ENCODE measurements around the gene ACTG1. TPM values are rescaled to one million over a fixed set of nuclear protein-coding genes. Genes with fewer than 3 reads are reported as not detected.
A peak's percentile ranks its signal among the peaks of the same experiment; 100 is the strongest.

The ACTG1 gene
- total RNA-seq, 1 donor from 2014 or later, result 3,227 TPM

DNA sequence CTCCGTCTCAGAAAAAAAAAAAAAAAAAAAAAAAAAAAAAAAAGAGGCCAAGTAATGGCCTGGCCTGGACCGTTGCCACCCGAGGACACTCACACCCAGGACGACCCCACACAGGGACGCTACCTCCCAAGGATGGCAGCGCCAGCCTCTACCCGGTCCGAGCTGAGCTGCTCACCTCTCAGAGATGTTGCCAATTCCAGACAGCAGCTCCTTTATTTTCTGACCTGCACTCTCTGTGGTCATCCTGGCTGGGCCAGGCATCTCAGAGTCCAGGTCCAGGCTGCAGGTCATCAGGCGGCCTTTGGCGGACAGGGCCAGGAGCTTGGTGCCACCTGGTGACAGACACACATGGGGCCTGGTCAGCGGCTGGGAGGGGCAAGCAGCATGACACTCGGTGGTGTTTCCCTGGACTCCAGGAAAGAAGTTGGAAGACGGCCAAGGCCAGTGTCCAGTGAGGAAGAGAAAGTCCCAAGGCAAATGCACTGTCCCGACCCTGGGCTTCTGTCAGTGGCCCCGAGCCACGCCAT is 36.5 kb upstream of the ACTG1 start:
- Mint-ChIP-seq H3K27me3 (no peaks in the 10 kb centered on the region), H3K4me3 (ENCODE audit: low read depth) (peak overlapping the region; percentile 52), H3K9me3 (ENCODE audit: low read depth) (no peaks in the 10 kb centered on the region), H3K27ac (no peak overlapping the region), H3K4me1 (ENCODE audit: low read depth) (peaks cover 15% of the 10 kb centered on the region), H3K36me3 (ENCODE audit: insufficient read depth) (peaks cover 8% of the 10 kb centered on the region)
- no peak for DNase-seq (ENCODE audit: low spot score, unreplicated experiment)
- TF ChIP-seq, protein P1, sequence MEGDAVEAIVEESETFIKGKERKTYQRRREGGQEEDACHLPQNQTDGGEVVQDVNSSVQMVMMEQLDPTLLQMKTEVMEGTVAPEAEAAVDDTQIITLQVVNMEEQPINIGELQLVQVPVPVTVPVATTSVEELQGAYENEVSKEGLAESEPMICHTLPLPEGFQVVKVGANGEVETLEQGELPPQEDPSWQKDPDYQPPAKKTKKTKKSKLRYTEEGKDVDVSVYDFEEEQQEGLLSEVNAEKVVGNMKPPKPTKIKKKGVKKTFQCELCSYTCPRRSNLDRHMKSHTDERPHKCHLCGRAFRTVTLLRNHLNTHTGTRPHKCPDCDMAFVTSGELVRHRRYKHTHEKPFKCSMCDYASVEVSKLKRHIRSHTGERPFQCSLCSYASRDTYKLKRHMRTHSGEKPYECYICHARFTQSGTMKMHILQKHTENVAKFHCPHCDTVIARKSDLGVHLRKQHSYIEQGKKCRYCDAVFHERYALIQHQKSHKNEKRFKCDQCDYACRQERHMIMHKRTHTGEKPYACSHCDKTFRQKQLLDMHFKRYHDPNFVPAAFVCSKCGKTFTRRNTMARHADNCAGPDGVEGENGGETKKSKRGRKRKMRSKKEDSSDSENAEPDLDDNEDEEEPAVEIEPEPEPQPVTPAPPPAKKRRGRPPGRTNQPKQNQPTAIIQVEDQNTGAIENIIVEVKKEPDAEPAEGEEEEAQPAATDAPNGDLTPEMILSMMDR (IDR thresholded peaks at IDR 0.05; ENCODE audit: unreplicated experiment), result no peak

DNA sequence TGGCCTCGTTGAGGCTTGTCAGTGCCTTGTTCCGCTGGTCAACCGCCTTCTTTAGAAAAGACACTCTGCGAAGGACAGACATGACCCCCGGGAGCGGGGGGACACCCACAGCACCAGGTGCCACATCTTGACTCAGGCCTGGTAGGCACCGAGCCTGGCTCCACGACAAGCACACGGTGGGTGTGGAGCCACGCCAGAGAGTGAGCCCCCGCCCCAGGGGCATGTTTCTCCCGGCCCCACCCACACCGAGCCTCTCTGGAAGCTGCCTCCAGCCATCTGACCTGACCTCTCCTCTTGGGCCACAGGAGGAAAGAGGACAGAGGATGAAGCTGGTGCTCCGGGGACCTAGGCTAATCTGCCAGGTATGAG is 35.0 kb upstream of the ACTG1 start:
- no peak overlapping the region for H3K27ac Mint-ChIP-seq
- H3K9me3 Mint-ChIP-seq (ENCODE audit: low read depth), result no peaks in the 10 kb centered on the region
- H3K4me3 Mint-ChIP-seq (ENCODE audit: low read depth), result no peak overlapping the region
- peaks cover 8% of the 10 kb centered on the region for H3K36me3 Mint-ChIP-seq (ENCODE audit: insufficient read depth)
- TF ChIP-seq, protein P1 (IDR thresholded peaks at IDR 0.05; ENCODE audit: unreplicated experiment), result no peak
- peaks cover 6% of the 10 kb centered on the region for H3K4me1 Mint-ChIP-seq (ENCODE audit: low read depth)
- H3K27me3 Mint-ChIP-seq, result no peaks in the 10 kb centered on the region
- no peak for DNase-seq (ENCODE audit: low spot score, unreplicated experiment)

DNA sequence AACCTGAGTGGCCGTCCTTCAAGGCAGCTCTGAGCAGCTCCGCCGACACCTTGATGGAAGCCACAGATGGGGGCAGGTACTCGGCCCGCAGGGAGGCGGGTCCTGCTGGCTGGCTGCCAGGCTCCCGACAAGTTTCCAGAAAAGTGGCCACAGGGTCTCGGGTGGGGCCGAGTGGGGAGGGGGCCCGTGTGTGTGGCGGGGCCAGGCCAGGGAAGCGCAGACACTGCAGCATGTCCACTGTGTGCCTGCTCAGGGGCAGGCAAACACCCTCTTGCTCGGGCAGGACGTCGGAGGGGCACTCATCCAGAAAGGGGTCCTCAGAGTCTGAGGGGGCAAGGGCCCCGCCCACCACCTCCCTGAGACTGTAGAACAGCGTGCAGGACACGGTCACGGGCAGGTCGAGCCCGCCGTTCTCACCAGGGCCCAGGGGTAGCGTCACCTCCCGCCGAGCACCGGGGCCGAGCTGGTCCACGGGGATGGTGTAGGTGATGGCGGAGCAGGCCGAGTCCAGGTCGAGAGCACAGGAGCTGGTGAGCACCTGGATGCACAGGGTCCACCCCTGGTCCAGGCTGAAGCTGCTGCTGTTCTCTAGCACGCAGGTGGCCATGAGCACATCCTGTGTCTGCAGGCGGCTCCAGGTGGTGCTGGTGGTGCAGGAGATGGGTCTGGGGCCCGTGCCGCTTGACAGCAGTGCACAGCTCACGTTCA is 34.5 kb upstream of the ACTG1 start:
- peaks cover 6% of the 10 kb centered on the region for H3K4me1 Mint-ChIP-seq (ENCODE audit: low read depth)
- no peak overlapping the region for H3K27ac Mint-ChIP-seq
- H3K9me3 Mint-ChIP-seq (ENCODE audit: low read depth), result no peaks in the 10 kb centered on the region
- H3K36me3 Mint-ChIP-seq (ENCODE audit: insufficient read depth), result peaks cover 8% of the 10 kb centered on the region
- TF ChIP-seq, protein P1 (IDR thresholded peaks at IDR 0.05; ENCODE audit: unreplicated experiment), result no peak
- H3K27me3 Mint-ChIP-seq, result no peaks in the 10 kb centered on the region
- no peak overlapping the region for H3K4me3 Mint-ChIP-seq (ENCODE audit: low read depth)
- no peak for DNase-seq (ENCODE audit: low spot score, unreplicated experiment)

DNA sequence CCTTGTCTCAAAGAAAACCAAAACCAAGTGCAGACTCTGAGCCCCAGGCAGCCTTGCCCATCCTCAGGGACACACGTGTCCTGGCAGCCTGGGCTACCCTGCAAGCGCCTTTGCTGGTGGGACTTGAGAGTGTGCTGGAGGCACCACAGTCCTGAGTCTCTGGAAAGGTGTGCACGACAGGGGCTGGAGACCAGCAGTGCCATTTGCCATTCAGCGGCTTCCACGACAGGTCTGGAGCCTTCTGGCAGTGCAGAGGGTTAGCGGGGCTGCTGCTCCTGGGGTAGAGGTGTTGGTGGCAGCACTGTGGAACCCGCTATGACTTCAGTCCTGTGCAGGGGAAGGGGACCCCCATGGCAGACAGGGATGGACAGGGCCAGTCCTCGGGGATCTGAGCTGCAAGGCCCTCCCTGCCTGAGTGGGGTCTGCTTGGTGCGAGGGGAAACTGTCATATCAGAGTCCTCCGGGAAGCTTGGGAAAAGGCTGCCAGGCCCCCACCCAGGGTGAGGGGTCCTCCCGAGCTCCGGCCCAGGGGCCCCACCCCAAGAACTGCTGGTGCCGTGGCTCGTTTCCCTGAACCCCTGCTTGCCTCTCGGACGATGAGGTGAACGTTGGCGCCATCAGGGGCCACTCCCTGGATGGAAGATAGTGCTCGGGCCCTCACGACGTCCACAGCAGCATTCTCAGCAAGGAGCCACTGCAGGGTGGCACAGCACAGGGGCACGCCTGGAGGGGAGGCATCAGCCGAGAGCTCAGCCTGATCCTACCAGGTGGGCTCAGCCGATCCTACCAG is 32.8 kb upstream of the ACTG1 start:
- Mint-ChIP-seq H3K4me3 (ENCODE audit: low read depth) (no peak overlapping the region), H3K36me3 (ENCODE audit: insufficient read depth) (peaks cover 8% of the 10 kb centered on the region), H3K4me1 (ENCODE audit: low read depth) (no peaks in the 10 kb centered on the region), H3K27me3 (no peaks in the 10 kb centered on the region), H3K27ac (no peak overlapping the region), H3K9me3 (ENCODE audit: low read depth) (no peaks in the 10 kb centered on the region)
- DNase-seq (ENCODE audit: low spot score, unreplicated experiment), result no peak
- TF ChIP-seq, protein P1 (IDR thresholded peaks at IDR 0.05; ENCODE audit: unreplicated experiment), result no peak

DNA sequence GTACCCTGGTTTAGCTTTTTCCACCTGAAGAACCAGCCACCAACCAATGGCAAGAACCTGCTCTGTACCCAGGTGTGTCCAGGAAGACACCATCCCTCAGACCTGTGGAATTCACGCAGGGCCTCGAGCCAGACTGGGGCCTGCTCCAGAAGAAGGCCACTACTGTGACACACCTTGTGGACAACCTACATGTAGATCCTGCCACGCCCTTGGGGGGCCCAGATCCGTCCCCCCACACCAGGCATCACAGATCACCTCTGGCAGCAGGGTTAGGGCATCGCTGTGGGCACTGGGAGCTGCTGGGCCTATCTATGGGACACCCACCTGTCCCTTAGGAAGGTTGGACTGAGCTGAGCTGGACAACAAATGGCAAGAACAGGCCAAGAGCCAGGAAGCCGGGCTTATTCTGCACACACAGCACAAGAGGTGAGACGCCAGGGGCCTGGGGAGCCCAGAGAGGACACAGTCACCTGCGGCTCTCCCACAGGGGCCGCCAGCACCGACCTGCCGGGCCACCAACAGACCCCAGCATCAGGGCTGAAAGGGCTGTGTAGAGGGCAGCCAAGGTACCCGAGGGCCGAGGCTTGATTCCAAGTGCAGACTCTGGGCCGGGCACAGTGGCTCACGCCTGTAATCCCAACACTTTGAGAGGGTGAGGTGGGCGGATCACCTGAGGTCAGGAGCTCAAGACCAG is 31.8 kb upstream of the ACTG1 start:
- DNase-seq (ENCODE audit: low spot score, unreplicated experiment), result no peak
- Mint-ChIP-seq H3K36me3 (ENCODE audit: insufficient read depth) (peaks cover 4% of the 10 kb centered on the region), H3K4me1 (ENCODE audit: low read depth) (no peaks in the 10 kb centered on the region), H3K27ac (no peak overlapping the region), H3K27me3 (no peaks in the 10 kb centered on the region), H3K4me3 (ENCODE audit: low read depth) (no peak overlapping the region), H3K9me3 (ENCODE audit: low read depth) (no peaks in the 10 kb centered on the region)
- TF ChIP-seq, protein P1 (IDR thresholded peaks at IDR 0.05; ENCODE audit: unreplicated experiment), result no peak
